MV-4-11 (cell line): ENCODE measurements around the gene PLEKHA6.
"Not testable (repeated sequence)": the region's sequence is repeated elsewhere in the genome, so short reads cannot be mapped to it uniquely, and the experiment has no call there.

Experiments
- DNase-seq: peaks from one replicate; lab custom pipeline; 2025; lab: John Stamatoyannopoulos, UW

PLEKHA6 gene

GRCh38 chr1:204261266-204261665 lies 98.5 kb downstream of the PLEKHA6 start:
- no peak for DNase-seq

- no peak for DNase-seq
Observed at GRCh38 chr1:204260601-204261197, 99.0 kb downstream of the PLEKHA6 start.

DNA sequence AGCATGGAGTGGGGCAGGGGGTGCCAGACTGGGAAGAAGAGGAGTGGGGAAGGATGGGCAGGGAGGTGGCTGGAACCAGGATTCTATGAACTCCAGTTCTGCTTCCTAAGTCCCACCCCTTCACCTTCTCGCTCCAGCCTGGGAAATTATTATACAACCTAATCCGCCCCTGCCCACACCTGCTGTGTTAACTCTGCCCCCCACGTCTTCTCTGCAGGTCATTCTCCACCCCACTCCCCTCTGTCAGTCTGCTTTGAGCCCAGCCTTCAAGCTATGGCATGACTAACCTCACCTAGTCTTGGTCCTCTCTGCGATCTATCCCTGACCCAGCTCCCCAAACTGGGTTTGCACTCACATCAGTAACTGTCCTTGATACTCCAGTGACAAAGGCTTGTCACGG lies 99.9 kb downstream of the PLEKHA6 start:
- no peak for DNase-seq

DNA sequence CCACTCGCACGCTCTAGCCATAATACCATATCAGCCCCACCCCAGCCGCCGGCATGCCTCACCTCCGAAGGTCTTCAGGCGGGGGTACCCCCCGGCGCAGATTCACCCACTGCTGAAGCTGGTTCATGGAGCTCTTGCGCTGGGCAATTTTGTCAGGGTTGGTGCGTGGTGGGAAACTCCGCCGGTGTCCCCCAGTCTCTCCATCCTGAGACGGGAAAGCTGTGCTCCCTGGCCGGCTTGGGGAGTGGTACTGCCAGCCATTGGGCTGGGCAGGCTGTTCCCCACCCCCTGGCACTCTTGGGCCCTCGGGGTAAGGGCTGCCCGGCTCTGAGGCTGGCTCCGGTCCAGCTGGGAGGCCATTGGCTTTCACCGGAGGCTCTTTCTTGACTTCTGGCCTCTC lies 100.5 kb downstream of the PLEKHA6 start:
- DNase-seq = no peak

DNA sequence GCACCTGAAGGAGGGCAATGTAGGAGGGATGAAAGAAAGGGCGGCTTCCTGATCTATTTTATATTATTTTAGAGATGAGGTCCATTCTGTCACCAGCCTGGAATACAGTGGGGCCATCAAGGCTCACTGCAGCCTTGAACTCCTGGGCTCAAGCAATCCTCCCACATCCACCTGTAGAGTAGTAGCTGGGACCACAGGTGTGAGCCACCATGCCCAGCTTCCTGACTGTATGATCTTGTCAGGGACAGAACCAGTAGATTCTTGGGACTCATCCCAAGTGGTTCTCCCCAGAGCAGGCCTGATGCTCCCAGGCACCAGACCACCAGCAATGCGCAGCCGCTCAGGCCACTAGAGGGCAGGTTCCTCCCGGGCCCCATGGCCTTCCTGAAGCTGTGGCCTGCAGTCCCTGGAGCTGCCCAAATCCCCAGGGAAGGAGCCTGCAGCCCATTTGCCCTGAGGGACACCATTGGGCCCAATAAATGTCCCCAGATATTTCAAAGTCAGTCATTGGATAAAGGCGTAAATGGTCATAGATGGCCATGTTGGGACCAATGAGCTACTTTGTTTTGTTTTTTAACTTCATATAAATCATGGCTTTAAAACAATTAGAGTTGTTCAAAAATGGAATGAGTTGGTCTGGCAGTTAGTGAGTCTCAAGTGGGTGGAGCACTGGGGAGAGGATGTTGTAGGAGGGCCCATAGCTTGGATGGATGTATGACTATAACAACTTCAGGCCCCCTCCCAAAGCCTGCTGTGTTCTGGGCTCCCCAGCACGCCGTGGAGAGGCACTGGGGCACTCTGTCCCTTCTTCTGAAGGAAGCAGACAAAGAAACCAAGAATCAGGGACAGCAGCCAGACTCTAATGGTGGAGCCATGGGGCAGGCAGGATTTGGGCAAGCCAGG lies 101.3 kb downstream of the PLEKHA6 start:
- no peak for DNase-seq

GRCh38 chr1:204257446-204257845 lies 102.3 kb downstream of the PLEKHA6 start:
- DNase-seq = no peak

DNA sequence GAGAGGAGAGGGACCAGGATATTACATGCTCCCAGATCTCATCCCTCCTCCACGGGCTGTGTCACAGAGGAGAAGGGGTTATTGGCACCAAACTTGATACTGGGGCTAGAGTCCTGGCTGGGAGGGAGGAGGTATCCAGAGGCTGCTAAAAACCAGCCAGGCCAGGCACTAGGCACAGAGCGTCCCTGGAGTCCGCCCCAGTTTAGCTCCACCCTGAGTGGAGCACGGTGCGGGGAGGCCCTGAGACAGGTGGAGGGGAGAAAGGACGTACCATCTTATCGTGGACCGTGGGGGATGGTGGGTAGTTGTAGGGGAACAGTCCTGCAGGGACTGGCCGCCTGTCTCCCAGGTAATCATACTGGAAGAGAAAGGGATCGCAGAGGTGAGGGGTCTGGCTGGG lies 103.2 kb downstream of the PLEKHA6 start:
- no peak for DNase-seq

DNA sequence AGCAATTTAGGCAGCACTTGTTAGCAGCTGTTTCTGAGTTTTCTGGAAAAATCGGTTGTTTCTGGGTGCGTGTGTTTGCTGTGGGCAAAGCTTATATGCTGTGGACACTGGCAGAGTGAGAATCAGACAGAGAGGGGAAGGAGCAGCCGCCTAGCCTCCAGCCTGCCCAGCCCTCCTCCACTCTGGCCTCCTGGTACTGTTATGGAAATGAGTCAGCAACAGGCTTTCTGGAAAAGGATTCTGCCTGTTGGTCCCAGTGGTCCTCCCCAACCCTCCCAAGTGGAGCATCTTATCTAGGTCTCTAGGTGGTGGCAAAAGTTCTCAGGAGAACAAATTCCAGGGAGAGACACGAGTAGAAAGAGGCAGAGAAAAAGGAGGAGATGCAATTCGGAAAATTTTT lies 103.8 kb downstream of the PLEKHA6 start:
- DNase-seq = no peak

- DNase-seq = no peak
Observed at GRCh38 chr1:204255225-204255624, 104.5 kb downstream of the PLEKHA6 start.

DNA sequence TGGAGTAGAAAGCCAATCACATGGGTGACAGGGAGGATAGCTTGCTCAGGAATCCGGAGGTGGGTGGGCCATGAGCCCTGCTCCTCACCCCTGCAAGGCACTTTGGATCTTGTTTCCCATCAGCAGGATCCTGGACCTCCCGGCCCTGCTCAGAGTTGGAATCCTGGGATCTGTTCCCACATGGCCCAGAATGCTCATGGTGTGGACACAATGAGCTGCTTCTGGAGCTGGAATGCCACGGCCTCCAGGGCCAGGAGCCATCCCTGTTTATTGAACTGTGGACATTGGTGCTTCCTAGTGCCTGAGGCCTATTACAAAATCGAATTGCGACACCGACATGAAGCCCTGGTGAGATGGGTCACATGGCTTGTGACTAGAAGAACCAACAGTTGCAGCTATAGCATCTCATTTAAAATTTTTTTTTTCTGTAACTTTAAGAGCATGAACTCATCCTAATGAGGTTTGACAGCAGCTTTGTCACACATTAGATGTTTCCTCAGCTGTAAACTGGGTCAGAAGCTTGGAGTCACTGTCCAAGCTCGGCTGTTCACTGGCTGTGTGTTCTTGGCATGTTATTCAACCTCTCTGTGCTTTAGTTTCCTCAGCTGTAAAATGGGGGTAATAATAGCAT lies 105.6 kb downstream of the PLEKHA6 start:
- peak; percentile 85 for DNase-seq

DNA sequence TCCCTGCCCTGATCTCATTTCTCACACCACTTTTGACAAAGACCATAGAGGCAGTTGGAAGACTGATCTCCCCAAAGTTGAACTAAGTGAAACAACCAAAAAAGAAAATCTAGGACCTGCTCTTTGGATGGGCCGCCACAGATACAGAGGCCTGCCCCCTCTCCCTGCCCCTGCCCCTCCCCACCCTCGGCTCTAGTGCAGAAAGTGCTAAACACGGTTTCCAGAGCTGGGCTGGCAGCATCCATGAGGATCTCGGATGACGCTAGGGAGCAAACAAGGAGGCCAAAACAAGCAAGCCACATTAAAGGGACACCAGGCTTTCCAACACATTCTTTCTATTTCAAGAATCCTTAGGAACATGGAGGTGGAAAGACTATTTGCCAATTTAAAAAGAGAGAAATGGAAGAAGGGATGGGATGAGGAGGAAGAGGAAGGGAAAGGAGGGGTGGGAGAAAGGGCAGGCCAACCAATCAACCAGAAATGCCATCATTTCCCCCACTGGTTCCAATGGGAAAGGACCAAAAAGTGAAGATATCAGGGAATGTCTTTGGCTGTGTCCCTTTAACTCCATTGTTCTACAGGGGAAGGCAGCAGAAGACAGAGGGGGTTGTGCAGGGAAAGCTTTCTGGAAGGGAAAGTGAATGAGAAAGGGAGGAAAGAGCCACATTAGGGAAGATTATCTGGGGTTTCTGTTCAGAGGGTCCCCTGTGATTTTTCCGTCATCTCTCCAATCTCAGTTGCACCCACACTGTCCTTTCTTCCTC lies 107.6 kb downstream of the PLEKHA6 start:
- no peak for DNase-seq

DNA sequence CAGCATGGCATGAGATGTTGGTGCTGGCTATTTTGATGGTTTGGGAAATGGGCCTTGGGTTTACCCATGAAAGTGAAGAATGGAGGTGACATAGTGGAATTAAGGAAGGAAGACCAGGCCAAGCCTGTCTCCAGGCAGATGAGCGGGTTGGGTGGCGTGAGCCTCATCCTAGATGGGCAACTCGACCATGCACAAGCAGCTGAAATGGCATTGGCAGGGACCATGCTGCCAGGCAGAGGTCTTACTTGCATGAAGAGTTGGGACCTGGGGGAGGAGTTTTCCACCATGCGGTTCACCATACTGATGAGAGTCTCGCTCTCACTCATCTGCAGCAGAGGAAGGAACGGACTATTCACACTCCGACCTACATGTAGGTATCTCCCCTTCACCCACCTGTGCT lies 108.4 kb downstream of the PLEKHA6 start:
- DNase-seq = no peak

- DNase-seq = no peak
Observed at GRCh38 chr1:204250428-204251030, 109.2 kb downstream of the PLEKHA6 start.

GRCh38 chr1:204249736-204250427 lies 109.8 kb downstream of the PLEKHA6 start:
- DNase-seq = no peak

- no peak for DNase-seq
Observed at GRCh38 chr1:204248954-204249353, 110.8 kb downstream of the PLEKHA6 start.

DNA sequence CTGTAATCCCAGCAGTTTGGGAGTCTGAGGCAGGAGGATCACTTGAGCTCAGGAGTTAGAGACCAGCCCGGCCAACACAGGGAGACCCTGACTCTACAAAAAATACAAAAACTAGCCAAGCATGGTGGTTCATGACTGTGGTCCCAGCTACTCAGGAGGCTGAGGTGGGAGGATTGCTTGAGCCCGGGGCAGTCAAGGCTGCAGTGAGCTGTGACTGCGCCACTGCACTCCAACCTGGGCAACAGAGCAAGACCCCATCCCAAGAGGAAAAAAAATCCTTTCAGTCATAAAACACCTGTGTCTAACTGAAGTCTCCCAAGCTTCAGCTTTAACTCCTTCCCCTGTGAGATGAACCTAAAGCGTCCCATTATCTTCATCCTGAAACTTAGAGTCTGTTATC lies 112.9 kb downstream of the PLEKHA6 start:
- DNase-seq = no peak

DNA sequence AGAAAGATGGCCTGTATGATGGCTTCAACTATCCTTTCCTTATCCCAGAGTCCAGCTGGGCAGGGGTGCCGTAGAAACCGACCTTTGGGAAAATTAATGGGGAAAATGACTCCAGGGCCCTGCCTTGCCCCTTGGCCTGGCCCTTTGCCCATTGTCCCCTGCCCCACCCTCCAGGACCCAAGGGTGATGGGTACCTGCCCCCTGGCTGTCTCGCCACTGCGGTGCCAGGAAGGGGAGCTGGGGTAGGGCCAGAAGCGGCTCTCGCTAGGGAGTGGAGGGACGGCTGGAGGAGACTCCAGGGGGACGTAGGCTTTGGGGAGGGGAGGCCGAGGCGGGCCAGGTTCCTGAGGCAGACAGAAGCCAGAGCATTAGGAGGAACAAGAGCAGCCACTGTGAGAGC lies 116.8 kb downstream of the PLEKHA6 start:
- DNase-seq = no peak

DNA sequence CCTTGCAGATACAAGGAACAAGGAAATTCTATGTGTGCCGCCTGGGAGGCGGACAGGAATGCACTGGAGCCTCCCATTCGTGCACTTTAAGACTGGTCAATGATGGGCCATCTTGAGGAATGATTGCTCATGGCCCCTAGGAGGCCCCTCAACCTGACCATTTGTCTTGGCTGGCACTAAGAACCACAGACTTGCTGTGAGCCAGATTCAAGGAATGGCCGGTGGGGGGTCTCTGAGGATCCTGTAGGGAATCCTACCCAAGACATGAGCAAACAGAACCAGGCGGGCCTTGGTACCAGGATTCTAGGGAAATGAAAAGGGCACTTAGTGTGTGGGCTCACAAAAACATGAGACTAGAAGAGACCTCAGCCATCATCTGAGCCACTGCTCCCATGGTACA lies 117.8 kb downstream of the PLEKHA6 start:
- no peak for DNase-seq

- no peak for DNase-seq
Observed at GRCh38 chr1:204241050-204241449, 118.7 kb downstream of the PLEKHA6 start.

- no peak for DNase-seq
Observed at GRCh38 chr1:204240233-204240632, 119.5 kb downstream of the PLEKHA6 start.

DNA sequence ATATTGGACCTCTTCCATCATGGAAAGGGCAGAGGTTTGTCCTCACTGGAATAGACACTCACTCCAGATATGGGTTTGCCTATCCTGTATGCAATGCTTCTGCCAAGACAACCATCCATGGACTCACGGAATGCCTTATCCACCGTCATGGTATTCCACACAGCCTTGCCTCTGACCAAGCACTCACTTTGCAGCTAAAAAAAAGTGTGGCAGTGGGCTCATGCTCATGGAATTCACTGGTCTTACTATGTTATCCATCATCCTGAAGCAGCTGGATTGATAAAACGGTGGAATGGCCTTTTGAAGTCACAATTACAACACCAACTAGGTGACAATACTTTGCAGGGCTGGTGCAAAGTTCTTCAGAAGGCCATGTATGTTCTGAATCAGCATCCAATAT lies 120.3 kb downstream of the PLEKHA6 start:
- DNase-seq = not testable (repeated sequence)
